ENCODE measurements around the gene GAB1. TPM values are rescaled to one million over a fixed set of nuclear protein-coding genes. Genes with fewer than 3 reads are reported as not detected.

Gene GAB1
- total RNA-seq, 1 donor from 2014 or later: 14.9 TPM

DNA sequence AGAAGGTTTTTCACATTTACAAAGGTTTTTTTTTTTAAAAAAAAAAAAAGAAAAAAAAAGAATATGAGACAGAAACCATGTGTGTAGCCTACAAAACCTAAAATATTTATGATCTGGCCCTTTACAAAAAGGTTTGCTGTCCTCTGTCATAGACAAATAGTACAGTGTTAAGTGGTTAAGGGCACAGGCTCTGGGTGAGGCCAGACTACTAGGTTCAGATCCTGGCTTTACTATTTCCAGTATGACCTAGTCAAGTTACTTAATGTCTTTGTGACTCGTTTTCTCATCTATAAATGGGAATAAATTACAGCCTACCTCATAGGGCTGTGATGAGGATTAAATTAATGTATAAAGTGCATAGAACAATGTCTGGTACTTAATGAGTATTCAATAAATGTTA is 56.5 kb downstream of the GAB1 start:
- H3K27me3 ChIP-seq (ENCODE audit: control insufficient read depth, insufficient read depth, low read length): no peaks in the 10 kb centered on the region
- H3K4me3 ChIP-seq (ENCODE audit: low read depth, low read length): no peak overlapping the region
- DNase-seq (ENCODE audit: low read depth): no peak
- no peak for TF ChIP-seq CTCF (IDR thresholded peaks at IDR 0.05; ENCODE audit: insufficient read depth, low read length, poor library complexity, severe bottlenecking)
- no peaks in the 10 kb centered on the region for H3K36me3 ChIP-seq (ENCODE audit: control insufficient read depth, insufficient read depth, low read length)

- no peaks in the 10 kb centered on the region for H3K27me3 ChIP-seq (ENCODE audit: control insufficient read depth, insufficient read depth, low read length)
- no peak overlapping the region for H3K4me3 ChIP-seq (ENCODE audit: low read depth, low read length)
- DNase-seq (ENCODE audit: low read depth): no peak
- no peak for TF ChIP-seq CTCF (IDR thresholded peaks at IDR 0.05; ENCODE audit: insufficient read depth, low read length, poor library complexity, severe bottlenecking)
- H3K36me3 ChIP-seq (ENCODE audit: control insufficient read depth, insufficient read depth, low read length): no peaks in the 10 kb centered on the region
These were observed 58.2 kb downstream of the GAB1 start for GRCh38 chr4:143394739-143395453.

- Histone ChIP-seq H3K4me3 (ENCODE audit: low read depth, low read length) (no peak overlapping the region), H3K36me3 (ENCODE audit: control insufficient read depth, insufficient read depth, low read length) (no peaks in the 10 kb centered on the region), H3K27me3 (ENCODE audit: control insufficient read depth, insufficient read depth, low read length) (no peaks in the 10 kb centered on the region)
- DNase-seq (ENCODE audit: low read depth): no peak
- no peak for TF ChIP-seq CTCF (IDR thresholded peaks at IDR 0.05; ENCODE audit: insufficient read depth, low read length, poor library complexity, severe bottlenecking)
These were observed 60.0 kb downstream of the GAB1 start for GRCh38 chr4:143396695-143397094.

GRCh38 chr4:143397335-143397734 is 60.7 kb downstream of the GAB1 start:
- TF ChIP-seq CTCF (IDR thresholded peaks at IDR 0.05; ENCODE audit: insufficient read depth, low read length, poor library complexity, severe bottlenecking): no peak

DNA sequence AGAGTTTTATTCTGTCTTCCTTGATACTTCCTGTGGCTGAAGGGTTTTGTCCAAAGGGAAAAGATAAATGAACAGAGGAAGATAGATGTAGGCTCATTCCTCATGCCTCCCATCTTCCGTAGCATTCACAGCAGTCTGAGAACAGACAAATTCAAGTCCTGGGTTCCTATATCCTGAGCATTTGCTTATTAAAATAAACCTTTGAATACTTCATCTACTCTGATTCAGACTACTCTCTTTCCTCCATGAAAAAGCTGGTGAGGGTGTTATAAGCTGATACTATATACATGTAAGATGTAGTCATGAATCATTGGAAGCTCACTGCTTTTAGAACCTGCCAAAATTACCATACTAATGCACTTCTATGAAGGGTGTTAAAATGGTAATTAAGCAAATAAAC is 61.2 kb downstream of the GAB1 start:
- no peaks in the 10 kb centered on the region for H3K36me3 ChIP-seq (ENCODE audit: control insufficient read depth, insufficient read depth, low read length)
- TF ChIP-seq CTCF (IDR thresholded peaks at IDR 0.05; ENCODE audit: insufficient read depth, low read length, poor library complexity, severe bottlenecking): no peak
- no peaks in the 10 kb centered on the region for H3K27me3 ChIP-seq (ENCODE audit: control insufficient read depth, insufficient read depth, low read length)
- H3K4me3 ChIP-seq (ENCODE audit: low read depth, low read length): no peak overlapping the region
- DNase-seq (ENCODE audit: low read depth): no peak

More at GRCh38 chr4:143397335-143397734, 60.7 kb downstream of the GAB1 start:
- no peak for DNase-seq (ENCODE audit: low read depth)
- H3K36me3 ChIP-seq (ENCODE audit: control insufficient read depth, insufficient read depth, low read length): no peaks in the 10 kb centered on the region
- no peaks in the 10 kb centered on the region for H3K27me3 ChIP-seq (ENCODE audit: control insufficient read depth, insufficient read depth, low read length)
- no peak overlapping the region for H3K4me3 ChIP-seq (ENCODE audit: low read depth, low read length)

All from kidney epithelial cell (primary cell).